SU-DHL-6 (cell line): ENCODE data around the gene PRKAG1.

Source experiments
- H2AFZ ChIP-seq: fragments of 200-600 bp; sonication (generic); 2 replicates; pipeline ENCODE4 v1.6.1; 2014; ENCODE audit warnings: low read depth, mild to moderate bottlenecking, moderate library complexity, mixed read lengths, antibody characterized with exemption, low read length; ENCODE audit not compliant: severe bottlenecking
- H3F3A ChIP-seq: fragments of 200-600 bp; shearing (Covaris generic); 2 replicates; pipeline ENCODE4 v1.6.0; 2016; ENCODE audit warnings: antibody characterized with exemption, mild to moderate bottlenecking; ENCODE audit not compliant: insufficient read depth
- H3K27ac ChIP-seq: fragments of 200-600 bp; sonication (generic); 2 replicates; pipeline ENCODE4 v1.5.1; 2016; ENCODE audit warnings: low read depth, mild to moderate bottlenecking, low read length, moderate library complexity, mixed read lengths
- H3K27me3 ChIP-seq: fragments of 200-600 bp; sonication (generic), shearing (Covaris generic); 2 replicates; pipeline ENCODE4 v1.6.0; 2014; ENCODE audit warnings: mild to moderate bottlenecking, low read length
- H3K36me3 ChIP-seq: fragments of 200-600 bp; sonication (generic); 2 replicates; pipeline ENCODE4 v1.6.1; 2014; ENCODE audit warnings: mild to moderate bottlenecking, low read length, mixed read lengths
- H3K4me2 ChIP-seq: fragments of 300-600, 200-600 bp; shearing (Covaris generic), sonication (generic); 2 replicates; pipeline ENCODE4 v1.6.0; 2014; ENCODE audit warnings: low read length, low read depth, mild to moderate bottlenecking; ENCODE audit not compliant: poor library complexity, severe bottlenecking
- H3K4me3 ChIP-seq: fragments of 200-600 bp; sonication (generic); 2 replicates; pipeline ENCODE4 v1.5.1; 2014; ENCODE audit warnings: antibody characterized with exemption, low read length, mild to moderate bottlenecking, mixed read lengths; ENCODE audit not compliant: insufficient read depth, poor library complexity, severe bottlenecking
- H3K79me2 ChIP-seq: fragments of 200-600 bp; sonication (generic); 2 replicates; pipeline ENCODE4 v1.6.1; 2014; ENCODE audit warnings: mild to moderate bottlenecking, low read length, moderate library complexity; ENCODE audit not compliant: insufficient read depth
- H3K9ac ChIP-seq: fragments of 200-600 bp; sonication (generic); 2 replicates; pipeline ENCODE4 v1.7.0; 2014; ENCODE audit warnings: mild to moderate bottlenecking, low read length
- H3K9me2 ChIP-seq: fragments of 200-600 bp; sonication (generic); replicated peaks from 2 replicates; pipeline ENCODE4 v1.6.1; 2014; ENCODE audit warnings: low read length; ENCODE audit not compliant: insufficient read depth
- H3K9me3 ChIP-seq: fragments of 200-600 bp; sonication (generic); 2 replicates; pipeline ENCODE4 v1.6.1; 2014; ENCODE audit warnings: low read length, mixed read lengths; ENCODE audit not compliant: insufficient read depth
- H4K20me1 ChIP-seq: fragments of 200-600 bp; sonication (generic); 2 replicates; pipeline ENCODE4 v1.6.1; 2014; ENCODE audit warnings: low read depth, mild to moderate bottlenecking, antibody characterized with exemption, low read length, moderate library complexity, mixed read lengths
- EZH2phosphoT487 ChIP-seq: fragments of 200-600 bp; sonication (generic), shearing (Covaris generic); conservative IDR thresholded peaks from 2 replicates; pipeline ENCODE4 v1.6.1; 2018; ENCODE audit warnings: mild to moderate bottlenecking, antibody characterized with exemption, low read length, moderate library complexity, mixed read lengths
- TF ChIP-seq, protein P1 (sequence below): fragments of 200-600 bp; sonication (generic); IDR thresholded peaks from one replicate; pipeline ENCODE4 v1.5.1; 2017; ENCODE audit warnings: antibody characterized with exemption, mild to moderate bottlenecking, low read length, moderate library complexity; ENCODE audit not compliant: insufficient read depth, poor library complexity, severe bottlenecking

The PRKAG1 gene

DNA sequence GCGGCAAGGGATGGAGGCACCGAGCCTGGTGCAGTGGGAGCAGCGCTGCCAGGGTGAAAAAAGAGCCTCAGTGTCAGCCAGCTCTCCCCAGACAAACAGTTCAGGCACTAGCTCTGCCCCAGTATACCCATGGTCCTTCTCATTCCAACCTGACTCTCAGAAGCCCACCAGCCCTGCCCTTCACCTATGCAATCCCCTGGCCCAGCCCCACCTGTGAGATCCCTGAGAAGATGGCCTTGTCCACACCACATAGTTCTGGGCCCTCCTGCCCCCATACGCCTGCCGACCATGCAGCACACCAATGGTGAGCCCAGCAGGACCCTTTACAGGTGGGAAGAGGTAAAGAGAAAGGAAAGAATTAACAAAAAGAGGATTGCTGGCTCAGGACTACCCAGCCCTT lies 35.5 kb upstream of the PRKAG1 start:
- H3K9ac ChIP-seq, result no peak overlapping the region
- H3K27me3 ChIP-seq, result no peaks in the 10 kb centered on the region
- H3K9me2 ChIP-seq, result no peaks in the 10 kb centered on the region
- H3K36me3 ChIP-seq, result no peaks in the 10 kb centered on the region; the same call in 1 of the 2 replicates
- H3K4me2 ChIP-seq, result no peak overlapping the region
- no peaks in the 10 kb centered on the region for H3K9me3 ChIP-seq
- H4K20me1 ChIP-seq, result peaks cover 15% of the 10 kb centered on the region; the same call in 1 of the 2 replicates
- H3K4me3 ChIP-seq, result no peak overlapping the region
- H2AFZ ChIP-seq, result no peak overlapping the region
- peaks cover 4% of the 10 kb centered on the region; the same call in 1 of the 2 replicates for H3F3A ChIP-seq
- H3K79me2 ChIP-seq, result peaks cover 48% of the 10 kb centered on the region
- no peak for TF ChIP-seq EZH2phosphoT487
- TF ChIP-seq, protein P1, sequence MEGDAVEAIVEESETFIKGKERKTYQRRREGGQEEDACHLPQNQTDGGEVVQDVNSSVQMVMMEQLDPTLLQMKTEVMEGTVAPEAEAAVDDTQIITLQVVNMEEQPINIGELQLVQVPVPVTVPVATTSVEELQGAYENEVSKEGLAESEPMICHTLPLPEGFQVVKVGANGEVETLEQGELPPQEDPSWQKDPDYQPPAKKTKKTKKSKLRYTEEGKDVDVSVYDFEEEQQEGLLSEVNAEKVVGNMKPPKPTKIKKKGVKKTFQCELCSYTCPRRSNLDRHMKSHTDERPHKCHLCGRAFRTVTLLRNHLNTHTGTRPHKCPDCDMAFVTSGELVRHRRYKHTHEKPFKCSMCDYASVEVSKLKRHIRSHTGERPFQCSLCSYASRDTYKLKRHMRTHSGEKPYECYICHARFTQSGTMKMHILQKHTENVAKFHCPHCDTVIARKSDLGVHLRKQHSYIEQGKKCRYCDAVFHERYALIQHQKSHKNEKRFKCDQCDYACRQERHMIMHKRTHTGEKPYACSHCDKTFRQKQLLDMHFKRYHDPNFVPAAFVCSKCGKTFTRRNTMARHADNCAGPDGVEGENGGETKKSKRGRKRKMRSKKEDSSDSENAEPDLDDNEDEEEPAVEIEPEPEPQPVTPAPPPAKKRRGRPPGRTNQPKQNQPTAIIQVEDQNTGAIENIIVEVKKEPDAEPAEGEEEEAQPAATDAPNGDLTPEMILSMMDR, result no peak
- H3K27ac ChIP-seq, result no peak overlapping the region

- Histone ChIP-seq H3K9me2 (no peaks in the 10 kb centered on the region), H3K27ac (no peak overlapping the region), H4K20me1 (peaks cover 8% of the 10 kb centered on the region; the same call in 1 of the 2 replicates), H3F3A (peaks cover 2% of the 10 kb centered on the region; the same call in 1 of the 2 replicates), H3K9ac (no peak overlapping the region), H3K79me2 (peaks cover 33% of the 10 kb centered on the region), H3K4me3 (no peak overlapping the region), H3K4me2 (no peak overlapping the region), H3K36me3 (no peaks in the 10 kb centered on the region; the same call in 1 of the 2 replicates), H2AFZ (no peak overlapping the region), H3K27me3 (no peaks in the 10 kb centered on the region), H3K9me3 (no peaks in the 10 kb centered on the region)
- no peak for TF ChIP-seq EZH2phosphoT487
- TF ChIP-seq, protein P1, result no peak
Observed at GRCh38 chr12:49052451-49053208, 34.1 kb upstream of the PRKAG1 start.

- no peaks in the 10 kb centered on the region for H3K9me2 ChIP-seq
- H3K9me3 ChIP-seq, result no peaks in the 10 kb centered on the region
- H2AFZ ChIP-seq, result no peak overlapping the region
- TF ChIP-seq, protein P1, result no peak
- H3K4me2 ChIP-seq, result no peak overlapping the region
- H3K4me3 ChIP-seq, result no peak overlapping the region
- H3F3A ChIP-seq, result no peaks in the 10 kb centered on the region
- no peak overlapping the region for H3K27ac ChIP-seq
- H3K27me3 ChIP-seq, result no peaks in the 10 kb centered on the region
- peaks cover 4% of the 10 kb centered on the region; the same call in 1 of the 2 replicates for H4K20me1 ChIP-seq
- H3K79me2 ChIP-seq, result peaks cover 26% of the 10 kb centered on the region
- no peak overlapping the region for H3K9ac ChIP-seq
- no peaks in the 10 kb centered on the region; the same call in 1 of the 2 replicates for H3K36me3 ChIP-seq
Observed at GRCh38 chr12:49051777-49052438, 33.3 kb upstream of the PRKAG1 start.
